ENCODE data around the gene TCEAL8. TPM values are rescaled to one million over a fixed set of nuclear protein-coding genes. Genes with fewer than 3 reads are reported as not detected.
"Not testable (repeated sequence)": the region's sequence is repeated elsewhere in the genome, so short reads cannot be mapped to it uniquely, and the experiment has no call there.

Gene TCEAL8
- total RNA-seq, 5 donors from 2014 or later (not counting 1 experiment from before 2014, with no cell fraction given), result 13.8 to 25.5 (median 20.4) TPM

DNA sequence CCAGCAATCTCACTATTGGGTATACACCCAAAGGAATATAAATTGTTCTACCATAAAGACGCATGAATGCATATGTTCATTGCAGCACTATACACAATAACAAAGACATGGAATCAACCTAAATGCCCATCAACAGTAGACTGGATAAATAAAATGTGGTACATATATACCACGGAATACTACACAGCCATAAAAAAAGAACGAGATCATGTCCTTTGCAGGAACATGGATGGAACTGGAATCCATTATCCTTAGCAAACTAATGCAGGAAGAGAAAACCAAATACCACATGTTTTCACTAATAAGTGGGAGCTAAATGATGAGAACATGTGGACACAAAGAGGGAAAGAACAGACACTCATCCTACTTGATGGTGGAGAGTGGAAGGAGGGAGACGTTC, 29.0 kb downstream of the TCEAL8 start:
- CTCF ChIA-PET; H3K4me3 ChIP-seq (ENCODE audit: control insufficient read depth in 1 of 2, extremely low read depth in 1 of 2, low read length in 1 of 2); H3K9me3 Mint-ChIP-seq; H3K27ac Mint-ChIP-seq; ATAC-seq (replicated peaks in 1 of 4); H3K27ac ChIP-seq (ENCODE audit: low read length); H3K9me3 ChIP-seq; H3K36me3 Mint-ChIP-seq; DNase-seq; H3K36me3 ChIP-seq (ENCODE audit: control insufficient read depth in 2 of 2, extremely low read depth in 1 of 2, insufficient read depth in 1 of 2, low read length in 1 of 2); POLR2A ChIA-PET; H3K4me1 ChIP-seq (ENCODE audit: control insufficient read depth in 1 of 2, extremely low read depth in 1 of 2, insufficient read depth in 2 of 2, low read length in 2 of 2); H3K4me3 Mint-ChIP-seq; H3K27me3 ChIP-seq (replicated peaks in 1 of 2; ENCODE audit: control insufficient read depth in 2 of 2, extremely low read depth in 1 of 2, insufficient read depth in 2 of 2, low read length in 1 of 2); H3K4me1 Mint-ChIP-seq: not testable (repeated sequence)
- H3K27me3 Mint-ChIP-seq, result peaks cover 4 to 33% of the 10 kb centered on the region in 2 donors
- no CpG with 5 or more reads among the region's 4 CpGs for WGBS (ENCODE audit: insufficient coverage)

- Histone ChIP-seq H3K27me3 (replicated peaks in 1 of 2; ENCODE audit: control insufficient read depth in 2 of 2, extremely low read depth in 1 of 2, insufficient read depth in 2 of 2, low read length in 1 of 2) (peaks cover 0 to 13% of the 10 kb centered on the region in 2 experiments), H3K36me3 (ENCODE audit: control insufficient read depth in 2 of 2, extremely low read depth in 1 of 2, insufficient read depth in 1 of 2, low read length in 1 of 2) (no peaks in the 10 kb centered on the region), H3K4me3 (ENCODE audit: control insufficient read depth in 1 of 2, extremely low read depth in 1 of 2, low read length in 1 of 2) (no peak overlapping the region), H3K4me1 (ENCODE audit: control insufficient read depth in 1 of 2, extremely low read depth in 1 of 2, insufficient read depth in 2 of 2, low read length in 2 of 2) (peaks cover 0 to 4% of the 10 kb centered on the region in 2 experiments), H3K27ac (ENCODE audit: low read length) (no peak overlapping the region), H3K9me3 (no peaks in the 10 kb centered on the region)
- no peaks in the 10 kb centered on the region for H3K9me3 Mint-ChIP-seq
- WGBS (ENCODE audit: insufficient coverage), result 93% methylated on average over 4 of the region's 39 CpGs
- POLR2A ChIA-PET, result no interaction called here
- no peak overlapping the region for H3K4me3 Mint-ChIP-seq
- CTCF ChIA-PET, result no interaction called here
- H3K27me3 Mint-ChIP-seq, result peaks cover 5 to 38% of the 10 kb centered on the region in 2 donors
- DNase-seq (no peak), ATAC-seq (replicated peaks in 1 of 4) (no peak)
- H3K27ac Mint-ChIP-seq, result no peak overlapping the region
- H3K4me1 Mint-ChIP-seq, result peaks cover 4 to 7% (median 6%) of the 10 kb centered on the region in 3 donors
- peaks cover 6% of the 10 kb centered on the region for H3K36me3 Mint-ChIP-seq
These were observed 34.2 kb downstream of the TCEAL8 start for GRCh38 chrX:103220511-103221323.

DNA sequence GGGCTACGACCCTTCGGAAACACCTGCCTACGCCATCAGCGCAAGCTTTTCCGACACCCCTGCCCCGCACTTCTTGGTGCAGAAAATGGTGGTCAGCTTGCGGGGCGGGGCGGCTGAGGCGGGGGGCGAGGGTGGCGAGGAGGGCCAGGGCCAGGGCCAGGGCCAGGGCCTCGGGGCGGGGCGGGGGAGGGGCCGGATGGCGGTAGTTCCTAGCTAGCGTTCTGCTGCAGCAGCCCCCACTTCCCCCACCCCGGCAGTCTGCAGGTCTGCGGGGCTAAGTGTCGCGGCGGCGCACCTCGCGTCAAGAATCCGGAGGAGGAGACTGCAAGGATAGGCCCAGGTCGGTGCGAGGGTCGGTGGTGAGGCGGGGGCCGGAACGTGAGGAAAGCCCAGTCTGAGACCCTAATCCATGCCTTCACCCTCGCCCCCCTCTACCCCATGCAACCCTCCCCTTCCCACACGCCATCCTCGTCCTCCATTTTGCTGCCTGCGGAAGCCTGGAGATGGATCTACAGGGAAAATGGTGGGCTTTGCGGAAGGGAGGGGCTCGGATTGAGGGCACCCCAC, 39.4 kb downstream of the TCEAL8 start:
- ATAC-seq (replicated peaks in 1 of 4), result peak; percentile 50 to 76 (median 70)
- Histone ChIP-seq H3K4me1 (ENCODE audit: control insufficient read depth in 1 of 2, extremely low read depth in 1 of 2, insufficient read depth in 2 of 2, low read length in 2 of 2) (peaks cover 0 to 10% of the 10 kb centered on the region in 2 experiments), H3K36me3 (ENCODE audit: control insufficient read depth in 2 of 2, extremely low read depth in 1 of 2, insufficient read depth in 1 of 2, low read length in 1 of 2) (no peaks in the 10 kb centered on the region), H3K27me3 (replicated peaks in 1 of 2; ENCODE audit: control insufficient read depth in 2 of 2, extremely low read depth in 1 of 2, insufficient read depth in 2 of 2, low read length in 1 of 2) (peaks cover 0 to 7% of the 10 kb centered on the region in 2 experiments), H3K27ac (ENCODE audit: low read length) (peak overlapping the region; percentile 86), H3K4me3 (ENCODE audit: control insufficient read depth in 1 of 2, extremely low read depth in 1 of 2, low read length in 1 of 2) (peak overlapping the region; percentile 52 to 70), H3K9me3 (no peaks in the 10 kb centered on the region)
- Mint-ChIP-seq H3K36me3 (peaks cover 6% of the 10 kb centered on the region), H3K4me1 (peaks cover 9 to 13% (median 11%) of the 10 kb centered on the region in 3 donors), H3K27ac (no peak overlapping the region), H3K4me3 (peak overlapping the region; percentile 76 to 81 (median 80)), H3K9me3 (no peaks in the 10 kb centered on the region), H3K27me3 (peaks cover 3 to 18% of the 10 kb centered on the region in 2 donors)
- 4% methylated on average over 5 of the region's 39 CpGs for WGBS (ENCODE audit: insufficient coverage)
- ChIA-PET POLR2A (no interaction called here), CTCF (no interaction called here)
- peak in 34 of 35 experiments; percentile 9 to 57 (median 39) for DNase-seq

GRCh38 chrX:103214870-103215424, 40.0 kb downstream of the TCEAL8 start, which contains the start of gene BEX4:
BEX4 (plus strand) TSS chrX:103215108; CDS start chrX:103216154, 1,046 bp downstream.
- H3K27ac ChIP-seq (ENCODE audit: low read length), result peak within 1 kb of the TSS; percentile 86
- Mint-ChIP-seq H3K27me3 (peaks cover 0 to 18% of the 10 kb centered on the region in 2 donors), H3K27ac (peak within 1 kb of the TSS; percentile 78 to 84), H3K9me3 (no peaks in the 10 kb centered on the region), H3K4me1 (peaks cover 9 to 13% (median 11%) of the 10 kb centered on the region in 3 donors), H3K36me3 (peaks cover 6% of the 10 kb centered on the region), H3K4me3 (peak within 1 kb of the TSS; percentile 80 to 85 (median 81))
- H3K36me3 ChIP-seq (ENCODE audit: control insufficient read depth in 2 of 2, extremely low read depth in 1 of 2, insufficient read depth in 1 of 2, low read length in 1 of 2), result no peaks in the 10 kb centered on the region
- H3K4me3 ChIP-seq (ENCODE audit: control insufficient read depth in 1 of 2, extremely low read depth in 1 of 2, low read length in 1 of 2), result peak within 1 kb of the TSS; percentile 52 to 70
- WGBS (ENCODE audit: insufficient coverage), result 0% methylated on average over 15 of the region's 45 CpGs
- DNase-seq, result peak; percentile 62 to 86 (median 79)
- H3K4me1 ChIP-seq (ENCODE audit: control insufficient read depth in 1 of 2, extremely low read depth in 1 of 2, insufficient read depth in 2 of 2, low read length in 2 of 2), result peaks cover 0 to 10% of the 10 kb centered on the region in 2 experiments
- peak; percentile 90 to 93 (median 91) for ATAC-seq (replicated peaks in 1 of 4)
- POLR2A ChIA-PET, result no interaction called here
- H3K9me3 ChIP-seq, result no peaks in the 10 kb centered on the region
- CTCF ChIA-PET, result no interaction called here
- peaks cover 0 to 4% of the 10 kb centered on the region in 2 experiments for H3K27me3 ChIP-seq (replicated peaks in 1 of 2; ENCODE audit: control insufficient read depth in 2 of 2, extremely low read depth in 1 of 2, insufficient read depth in 2 of 2, low read length in 1 of 2)

- no peak overlapping the region for H3K4me3 ChIP-seq (ENCODE audit: control insufficient read depth in 1 of 2, extremely low read depth in 1 of 2, low read length in 1 of 2)
- no peak overlapping the region for H3K4me3 Mint-ChIP-seq
- H3K36me3 Mint-ChIP-seq, result peaks cover 6% of the 10 kb centered on the region
- WGBS (ENCODE audit: insufficient coverage), result no CpG with 5 or more reads among the region's 8 CpGs
- no peak overlapping the region for H3K27ac ChIP-seq (ENCODE audit: low read length)
- peaks cover 3 to 8% of the 10 kb centered on the region in 2 donors for H3K27me3 Mint-ChIP-seq
- H3K36me3 ChIP-seq (ENCODE audit: control insufficient read depth in 2 of 2, extremely low read depth in 1 of 2, insufficient read depth in 1 of 2, low read length in 1 of 2), result no peaks in the 10 kb centered on the region
- H3K4me1 Mint-ChIP-seq, result peaks cover 9 to 13% (median 11%) of the 10 kb centered on the region in 3 donors
- no peaks in the 10 kb centered on the region for H3K9me3 Mint-ChIP-seq
- peaks cover 0 to 10% of the 10 kb centered on the region in 2 experiments for H3K4me1 ChIP-seq (ENCODE audit: control insufficient read depth in 1 of 2, extremely low read depth in 1 of 2, insufficient read depth in 2 of 2, low read length in 2 of 2)
- ATAC-seq (replicated peaks in 1 of 4) (no peak), DNase-seq (no peak)
- peaks cover 0 to 4% of the 10 kb centered on the region in 2 experiments for H3K27me3 ChIP-seq (replicated peaks in 1 of 2; ENCODE audit: control insufficient read depth in 2 of 2, extremely low read depth in 1 of 2, insufficient read depth in 2 of 2, low read length in 1 of 2)
- ChIA-PET CTCF (interaction anchor here (0.6 to 1.4 kb wide), 2 partner anchors 251 to 268 kb away, joined by 4 to 5 read pairs; no protein-coding TSS in a partner anchor), POLR2A (interaction anchor here in 1 of 2 donors (0.6 kb wide), 1 partner anchor 238 kb away, joined by 3 read pairs; no protein-coding TSS in a partner anchor)
- no peaks in the 10 kb centered on the region for H3K9me3 ChIP-seq
- H3K27ac Mint-ChIP-seq, result no peak overlapping the region
These were observed 42.1 kb downstream of the TCEAL8 start for GRCh38 chrX:103212749-103213457.

Measured in T-cell (primary cell).